Coronary artery (tissue), 2 donors: ENCODE data around the gene MLLT3.

Experiments used
- DNase-seq: peaks from one replicate; pipeline ENCODE4 v3.0.0-alpha.2; 2017; ENCODE audit warnings: low spot score
- H3K27ac ChIP-seq, 2 donors: fragments of 200-600 bp; sonication (generic); one replicate each; pipeline ENCODE4 v1.5.1; 2016 to 2019
- H3K4me3 ChIP-seq: fragments of 200-600 bp; sonication (generic); 2 replicates; pipeline ENCODE4 v1.5.1; 2016; ENCODE audit warnings: mild to moderate bottlenecking, moderate library complexity
- CTCF ChIP-seq: fragments of 200-600 bp; sonication (generic); IDR thresholded peaks from one replicate; pipeline ENCODE4 v1.5.1; 2019; ENCODE audit warnings: antibody characterized with exemption

MLLT3 gene

GRCh38 chr9:20598367-20598766 lies 23.9 kb downstream of the MLLT3 start:
- DNase-seq: no peak

GRCh38 chr9:20597862-20598261 lies 24.4 kb downstream of the MLLT3 start:
- no peak for TF ChIP-seq CTCF
- no peak overlapping the region for H3K27ac ChIP-seq
- no peak for DNase-seq
- no peak overlapping the region for H3K4me3 ChIP-seq

More at GRCh38 chr9:20598367-20598766, 23.9 kb downstream of the MLLT3 start:
- no peak for TF ChIP-seq CTCF
- Histone ChIP-seq H3K27ac (no peak overlapping the region), H3K4me3 (no peak overlapping the region)

DNA sequence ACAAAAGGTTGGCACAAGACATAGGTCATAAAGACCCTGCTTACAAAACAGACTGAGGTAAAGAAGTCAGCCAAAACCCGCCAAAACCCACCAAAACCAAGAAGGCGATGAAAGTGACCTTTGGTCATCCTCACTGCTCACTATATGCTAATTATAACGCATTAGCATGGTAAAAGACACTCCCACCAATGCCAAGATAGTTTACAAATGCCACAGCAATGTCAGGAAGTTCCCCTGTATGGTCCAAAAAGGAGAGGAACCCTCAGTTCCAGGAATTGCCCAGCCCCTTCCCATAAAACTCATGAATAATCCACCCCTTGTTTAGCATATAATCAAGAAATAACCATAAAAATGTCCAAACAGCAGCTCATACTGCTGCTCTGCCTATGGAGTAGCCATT lies 27.7 kb downstream of the MLLT3 start:
- no peak for TF ChIP-seq CTCF

GRCh38 chr9:20593537-20593936 lies 28.8 kb downstream of the MLLT3 start:
- no peak for TF ChIP-seq CTCF
- H3K4me3 ChIP-seq: no peak overlapping the region

More for the DNA sequence above, 27.7 kb downstream of the MLLT3 start:
- DNase-seq: no peak
- H3K27ac ChIP-seq: no peak overlapping the region
- no peak overlapping the region for H3K4me3 ChIP-seq

GRCh38 chr9:20593105-20593504 lies 29.2 kb downstream of the MLLT3 start:
- Histone ChIP-seq H3K4me3 (no peak overlapping the region), H3K27ac (no peak overlapping the region)
- DNase-seq: no peak
- no peak for TF ChIP-seq CTCF

More at GRCh38 chr9:20593537-20593936, 28.8 kb downstream of the MLLT3 start:
- DNase-seq: no peak
- no peak overlapping the region for H3K27ac ChIP-seq

DNA sequence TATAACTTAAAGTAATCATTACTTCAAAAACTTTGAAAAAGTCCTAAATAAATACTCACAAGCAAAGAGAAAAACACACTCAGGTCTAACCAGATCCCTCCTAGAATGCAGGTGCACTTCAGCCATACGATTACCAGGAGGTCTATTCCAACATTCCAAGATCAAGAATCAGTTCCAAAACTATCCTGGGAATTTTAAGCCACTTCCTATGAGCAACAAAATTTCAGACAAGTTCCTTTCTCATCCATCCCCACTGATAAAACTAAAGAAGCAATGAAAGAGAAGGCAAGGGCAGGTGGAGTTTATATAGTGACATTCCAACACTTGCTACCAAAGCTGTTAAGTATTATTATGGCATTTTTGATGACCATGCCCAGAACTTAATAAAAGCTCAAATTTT lies 29.6 kb downstream of the MLLT3 start:
- TF ChIP-seq CTCF: no peak
- no peak overlapping the region for H3K4me3 ChIP-seq
- no peak overlapping the region for H3K27ac ChIP-seq
- DNase-seq: no peak

- no peak for TF ChIP-seq CTCF
- H3K27ac ChIP-seq: no peak overlapping the region
- DNase-seq: no peak
- no peak overlapping the region for H3K4me3 ChIP-seq
These were observed 31.1 kb downstream of the MLLT3 start for GRCh38 chr9:20591223-20591622.
